ENCODE results near the gene MICU2.

DNA sequence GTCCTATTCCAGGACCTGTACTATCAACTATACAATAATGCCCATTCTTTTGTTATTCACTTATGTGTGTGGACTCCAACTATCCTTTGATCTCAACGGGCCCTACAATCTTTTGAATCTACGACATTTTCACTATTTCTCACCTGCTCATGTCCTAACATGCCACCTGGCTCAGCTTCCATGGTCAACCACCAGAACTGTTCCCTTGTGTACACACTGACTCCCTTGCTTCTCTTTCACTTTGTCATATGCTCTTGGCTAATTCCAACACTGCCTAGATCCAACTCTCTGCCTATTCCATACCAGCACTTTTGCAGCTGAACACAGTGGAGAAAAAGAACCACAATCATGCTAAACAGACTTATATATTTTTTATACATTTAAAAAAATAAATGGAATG, 53.1 kb downstream of the MICU2 start:
- TF ChIP-seq, protein P1, sequence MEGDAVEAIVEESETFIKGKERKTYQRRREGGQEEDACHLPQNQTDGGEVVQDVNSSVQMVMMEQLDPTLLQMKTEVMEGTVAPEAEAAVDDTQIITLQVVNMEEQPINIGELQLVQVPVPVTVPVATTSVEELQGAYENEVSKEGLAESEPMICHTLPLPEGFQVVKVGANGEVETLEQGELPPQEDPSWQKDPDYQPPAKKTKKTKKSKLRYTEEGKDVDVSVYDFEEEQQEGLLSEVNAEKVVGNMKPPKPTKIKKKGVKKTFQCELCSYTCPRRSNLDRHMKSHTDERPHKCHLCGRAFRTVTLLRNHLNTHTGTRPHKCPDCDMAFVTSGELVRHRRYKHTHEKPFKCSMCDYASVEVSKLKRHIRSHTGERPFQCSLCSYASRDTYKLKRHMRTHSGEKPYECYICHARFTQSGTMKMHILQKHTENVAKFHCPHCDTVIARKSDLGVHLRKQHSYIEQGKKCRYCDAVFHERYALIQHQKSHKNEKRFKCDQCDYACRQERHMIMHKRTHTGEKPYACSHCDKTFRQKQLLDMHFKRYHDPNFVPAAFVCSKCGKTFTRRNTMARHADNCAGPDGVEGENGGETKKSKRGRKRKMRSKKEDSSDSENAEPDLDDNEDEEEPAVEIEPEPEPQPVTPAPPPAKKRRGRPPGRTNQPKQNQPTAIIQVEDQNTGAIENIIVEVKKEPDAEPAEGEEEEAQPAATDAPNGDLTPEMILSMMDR (conservative IDR thresholded peaks at IDR 0.05; ENCODE audit: low read depth, low read length): no peak
- TF ChIP-seq EZH2 (IDR thresholded peaks at IDR 0.05; ENCODE audit: low read length, unreplicated experiment) (no peak), EZH2phosphoT487 (IDR thresholded peaks at IDR 0.05; ENCODE audit: borderline replicate concordance, low read length) (no peak)
